Activated CD4-positive, alpha-beta T cell treated with anti-CD3 and anti-CD28 coated beads, Interleukin-2, amount 50 U/mL, for 24 hours (primary cell): ENCODE measurements around the gene DHDH.
"Not testable (repeated sequence)": the region's sequence is repeated elsewhere in the genome, so short reads cannot be mapped to it uniquely, and the experiment has no call there.

ENCODE experiments used
- DNase-seq, 2 donors: peaks; one replicate each; pipeline ENCODE4 v3.0.0-alpha.2; 2020; ENCODE audit warnings: low read depth in 1 of 2, low spot score in 1 of 2

DHDH gene

DNA sequence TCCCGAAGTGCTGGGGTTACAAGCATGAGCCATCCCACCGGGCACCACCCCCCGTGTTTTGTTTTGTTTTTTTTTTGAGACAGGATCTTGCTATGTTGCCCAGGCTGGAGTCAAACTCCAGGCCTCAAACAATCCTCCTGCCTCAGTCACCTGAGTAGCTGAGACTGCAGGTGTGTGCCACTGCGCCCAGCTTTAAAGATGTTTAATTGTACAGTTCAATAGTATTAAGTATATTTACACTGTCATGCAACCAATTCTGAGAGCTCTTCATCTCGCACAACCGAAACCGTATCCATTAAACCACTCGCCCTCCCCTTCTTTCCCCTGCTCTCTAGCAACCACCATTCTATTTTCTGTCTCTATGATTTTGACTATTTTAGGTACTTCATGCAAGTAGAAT, 17.7 kb upstream of the DHDH start:
- DNase-seq: no peak

DNA sequence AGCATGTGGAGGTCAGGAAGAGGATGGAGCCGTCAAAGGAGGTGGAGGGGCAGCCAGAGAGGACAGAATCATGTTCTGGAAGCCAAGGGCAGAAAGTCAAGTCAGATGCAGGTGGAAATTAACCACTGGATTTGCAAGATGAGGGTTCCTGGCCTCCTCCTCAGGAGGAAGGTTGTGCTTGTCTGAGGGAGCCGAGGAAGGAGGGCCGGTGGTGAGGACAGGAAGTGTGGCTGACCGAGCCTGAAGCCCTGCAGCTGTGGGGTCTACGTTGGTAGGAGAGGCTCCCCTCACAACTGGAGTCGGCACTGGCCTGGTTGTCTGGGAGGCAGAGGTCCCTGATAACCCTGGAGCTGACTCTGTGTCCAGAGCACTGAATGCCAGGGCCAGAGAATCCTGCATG, 15.4 kb upstream of the DHDH start:
- no peak for DNase-seq

DNA sequence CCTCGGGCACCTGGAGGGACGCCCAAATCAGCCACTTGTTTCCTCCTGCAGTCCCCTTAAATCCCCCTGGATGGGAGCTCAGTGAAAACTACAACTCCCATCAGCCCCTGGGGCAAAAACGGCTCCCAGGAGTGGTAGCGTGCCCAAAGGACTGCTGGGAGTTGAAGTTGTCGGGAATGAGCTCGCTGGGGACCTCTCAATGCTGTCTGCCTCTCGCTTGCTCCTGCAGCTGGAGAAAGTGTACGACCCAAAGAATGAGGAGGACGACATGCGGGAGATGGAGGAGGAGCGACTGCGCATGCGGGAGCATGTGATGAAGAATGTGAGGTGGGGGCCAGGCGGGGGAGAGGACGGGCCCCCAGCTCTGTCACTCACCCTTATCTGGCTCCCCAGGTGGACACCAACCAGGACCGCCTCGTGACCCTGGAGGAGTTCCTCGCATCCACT, 14.7 kb upstream of the DHDH start:
- DNase-seq: no peak

DNA sequence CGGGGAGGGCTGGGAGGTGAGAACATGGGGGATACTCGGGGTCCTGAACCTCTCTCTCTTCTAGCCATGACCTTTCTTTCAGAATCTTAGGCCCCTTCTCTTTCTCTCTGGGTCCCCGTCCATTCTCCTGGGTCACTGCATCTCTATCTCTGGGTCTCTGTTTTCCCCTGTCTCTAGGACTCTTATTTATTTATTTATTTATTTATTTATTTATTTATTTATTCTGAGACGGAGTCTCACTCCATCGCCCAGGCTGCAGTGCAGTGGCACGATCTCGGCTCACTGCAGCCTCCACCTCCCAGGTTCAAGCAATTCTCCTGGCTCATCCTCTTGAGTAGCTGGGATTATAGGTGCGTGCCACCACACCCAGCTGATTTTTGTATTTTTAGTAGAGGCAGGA, 14.2 kb upstream of the DHDH start:
- not testable (repeated sequence) for DNase-seq

DNA sequence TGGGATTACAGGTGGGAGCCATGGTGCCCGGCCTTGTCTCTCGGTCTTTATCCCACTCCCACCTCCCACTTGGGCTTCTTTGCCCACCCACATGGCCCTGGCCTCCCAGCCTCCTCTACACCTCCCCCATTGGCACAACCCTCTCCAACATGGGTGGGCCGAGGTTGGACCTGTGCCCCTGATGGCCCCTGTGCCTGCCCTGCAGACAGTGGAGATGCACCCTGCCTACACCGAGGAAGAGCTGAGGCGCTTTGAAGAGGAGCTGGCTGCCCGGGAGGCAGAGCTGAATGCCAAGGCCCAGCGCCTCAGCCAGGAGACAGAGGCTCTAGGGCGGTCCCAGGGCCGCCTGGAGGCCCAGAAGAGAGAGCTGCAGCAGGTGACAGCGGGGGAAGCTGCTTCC, 12.6 kb upstream of the DHDH start:
- no peak for DNase-seq

DNA sequence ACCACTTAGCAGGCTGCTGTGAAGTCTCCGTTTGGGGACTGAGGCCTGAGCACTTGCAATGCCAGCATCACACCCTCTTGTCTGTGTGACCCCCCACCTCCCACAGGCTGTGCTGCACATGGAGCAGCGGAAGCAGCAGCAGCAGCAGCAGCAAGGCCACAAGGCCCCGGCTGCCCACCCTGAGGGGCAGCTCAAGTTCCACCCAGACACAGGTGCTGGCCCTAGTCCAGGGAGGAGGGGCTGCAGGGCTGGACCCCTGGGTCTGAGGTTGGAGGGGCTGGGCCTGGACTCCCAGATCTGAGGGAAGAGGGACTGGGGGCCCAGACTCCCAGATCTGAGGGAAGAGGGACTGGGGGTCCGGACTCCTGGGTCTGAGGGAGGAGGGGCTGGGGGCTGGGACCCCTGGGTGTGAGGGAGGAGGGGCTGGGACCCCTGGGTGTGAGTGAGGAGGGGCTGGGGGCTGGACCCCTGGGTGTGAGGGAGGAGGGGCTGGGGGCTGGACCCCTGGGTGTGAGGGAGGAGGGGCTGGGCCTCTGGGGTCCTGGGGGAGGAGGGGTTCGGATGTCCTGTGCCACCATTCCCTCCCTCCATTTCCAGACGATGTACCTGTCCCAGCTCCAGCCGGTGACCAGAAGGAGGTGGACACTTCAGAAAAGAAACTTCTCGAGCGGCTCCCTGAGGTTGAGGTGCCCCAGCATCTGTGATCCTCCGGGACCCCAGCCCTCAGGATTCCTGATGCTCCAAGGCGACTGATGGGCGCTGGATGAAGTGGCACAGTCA, 11.6 kb upstream of the DHDH start:
- no peak for DNase-seq

DNA sequence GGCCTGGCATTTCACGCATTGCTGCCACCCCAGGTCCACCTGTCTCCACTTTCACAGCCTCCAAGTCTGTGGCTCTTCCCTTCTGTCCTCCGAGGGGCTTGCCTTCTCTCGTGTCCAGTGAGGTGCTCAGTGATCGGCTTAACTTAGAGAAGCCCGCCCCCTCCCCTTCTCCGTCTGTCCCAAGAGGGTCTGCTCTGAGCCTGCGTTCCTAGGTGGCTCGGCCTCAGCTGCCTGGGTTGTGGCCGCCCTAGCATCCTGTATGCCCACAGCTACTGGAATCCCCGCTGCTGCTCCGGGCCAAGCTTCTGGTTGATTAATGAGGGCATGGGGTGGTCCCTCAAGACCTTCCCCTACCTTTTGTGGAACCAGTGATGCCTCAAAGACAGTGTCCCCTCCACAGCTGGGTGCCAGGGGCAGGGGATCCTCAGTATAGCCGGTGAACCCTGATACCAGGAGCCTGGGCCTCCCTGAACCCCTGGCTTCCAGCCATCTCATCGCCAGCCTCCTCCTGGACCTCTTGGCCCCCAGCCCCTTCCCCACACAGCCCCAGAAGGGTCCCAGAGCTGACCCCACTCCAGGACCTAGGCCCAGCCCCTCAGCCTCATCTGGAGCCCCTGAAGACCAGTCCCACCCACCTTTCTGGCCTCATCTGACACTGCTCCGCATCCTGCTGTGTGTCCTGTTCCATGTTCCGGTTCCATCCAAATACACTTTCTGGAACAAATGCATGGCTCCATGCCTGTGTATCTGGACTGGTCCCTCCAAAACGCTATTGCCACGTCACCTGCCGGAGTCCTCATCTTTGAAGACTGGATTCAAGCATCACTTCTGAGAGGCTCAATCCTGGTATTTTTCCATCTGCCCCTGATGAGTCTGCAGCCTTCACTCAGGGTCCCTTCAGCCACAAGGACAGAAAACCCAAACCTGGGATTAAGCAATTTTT, 10.7 kb upstream of the DHDH start:
- DNase-seq: no peak

DNA sequence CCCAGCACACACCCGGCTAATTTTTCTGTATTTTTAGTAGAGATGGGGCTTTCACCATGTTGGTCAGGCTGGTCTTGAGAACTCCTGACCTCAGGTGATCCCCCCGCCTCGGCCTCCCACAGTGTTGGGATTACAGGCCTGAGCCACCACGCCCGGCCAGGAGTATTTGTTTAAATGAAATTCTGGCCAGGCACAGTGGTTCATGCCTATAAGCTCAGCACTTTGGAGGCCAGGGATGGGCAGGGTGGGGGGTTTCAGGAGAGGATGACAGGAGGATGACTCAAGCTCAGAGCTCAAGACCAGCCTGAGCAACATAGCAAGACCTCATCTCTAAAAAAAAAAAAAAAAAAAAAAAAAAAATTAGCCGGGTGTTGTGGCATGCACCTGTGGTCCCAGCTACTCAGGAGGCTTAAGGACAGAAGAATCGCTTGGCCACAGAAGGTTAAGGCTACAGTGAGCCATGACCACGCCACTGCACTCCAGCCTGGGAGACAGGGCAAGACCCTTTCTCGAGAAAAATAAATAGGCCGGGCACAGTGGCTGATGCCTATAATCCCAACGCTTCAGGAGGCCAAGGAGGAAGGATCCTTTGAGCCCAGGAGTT, 8.2 kb upstream of the DHDH start:
- DNase-seq: no peak

DNA sequence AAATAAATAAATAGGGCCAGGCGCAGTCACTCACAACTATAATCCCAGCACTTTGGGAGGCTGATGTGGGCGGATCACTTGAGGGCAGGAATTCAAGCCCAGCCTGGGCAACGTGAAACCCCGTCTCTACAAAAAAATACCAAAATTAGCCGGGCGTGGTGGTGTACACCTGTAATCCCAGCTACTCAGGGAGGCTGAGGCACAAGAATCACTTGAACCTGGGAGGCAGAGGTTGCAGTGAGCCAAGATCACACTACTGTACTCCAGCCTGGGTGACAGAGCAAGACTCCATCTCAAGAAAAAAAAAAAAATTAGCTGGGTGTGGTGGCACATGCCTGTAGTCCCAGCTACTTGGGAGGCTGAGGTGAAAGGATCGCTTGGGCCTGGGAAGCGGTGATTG, 7.6 kb upstream of the DHDH start:
- DNase-seq: not testable (repeated sequence)

DNA sequence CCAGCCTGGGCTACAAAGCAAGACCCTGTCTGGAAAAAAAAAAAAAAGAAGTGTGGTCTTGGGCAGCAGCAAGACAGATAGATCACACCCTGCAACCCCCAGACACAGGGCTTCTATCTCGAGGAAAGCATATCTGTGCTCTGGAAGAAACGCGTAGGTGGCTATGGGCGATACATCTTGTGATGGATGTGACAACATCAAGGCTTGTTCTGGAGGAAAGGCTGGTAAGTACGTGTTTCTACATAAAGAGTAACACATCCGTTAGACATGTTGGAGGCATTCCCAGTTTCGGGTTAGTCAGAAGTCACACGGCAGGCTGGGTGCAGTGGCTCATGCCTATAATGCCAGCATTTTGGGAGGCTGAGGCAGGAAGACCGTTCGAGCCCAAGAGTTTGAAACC, 6.6 kb upstream of the DHDH start:
- DNase-seq: peak in 1 of 2 donors; percentile 26

DNA sequence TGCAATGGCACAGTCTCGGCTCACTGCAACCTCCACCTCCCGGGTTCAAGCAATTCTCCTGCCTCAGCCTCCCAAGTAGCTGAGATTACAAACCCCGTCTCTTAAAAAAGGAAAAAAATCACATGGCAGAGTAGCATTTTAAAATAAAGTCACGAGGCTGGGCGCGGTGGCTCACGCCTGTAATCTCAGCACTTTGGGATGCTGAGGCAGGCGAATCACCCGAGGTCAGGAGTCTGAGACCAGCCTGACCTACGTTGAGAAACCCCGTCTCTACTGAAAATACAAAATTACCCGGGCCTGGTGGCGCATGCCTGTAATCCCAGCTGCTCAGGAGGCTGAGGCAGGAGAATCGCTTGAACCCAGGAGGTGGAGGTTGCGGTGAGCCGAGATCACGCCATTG, 5.8 kb upstream of the DHDH start:
- not testable (repeated sequence) for DNase-seq

DNA sequence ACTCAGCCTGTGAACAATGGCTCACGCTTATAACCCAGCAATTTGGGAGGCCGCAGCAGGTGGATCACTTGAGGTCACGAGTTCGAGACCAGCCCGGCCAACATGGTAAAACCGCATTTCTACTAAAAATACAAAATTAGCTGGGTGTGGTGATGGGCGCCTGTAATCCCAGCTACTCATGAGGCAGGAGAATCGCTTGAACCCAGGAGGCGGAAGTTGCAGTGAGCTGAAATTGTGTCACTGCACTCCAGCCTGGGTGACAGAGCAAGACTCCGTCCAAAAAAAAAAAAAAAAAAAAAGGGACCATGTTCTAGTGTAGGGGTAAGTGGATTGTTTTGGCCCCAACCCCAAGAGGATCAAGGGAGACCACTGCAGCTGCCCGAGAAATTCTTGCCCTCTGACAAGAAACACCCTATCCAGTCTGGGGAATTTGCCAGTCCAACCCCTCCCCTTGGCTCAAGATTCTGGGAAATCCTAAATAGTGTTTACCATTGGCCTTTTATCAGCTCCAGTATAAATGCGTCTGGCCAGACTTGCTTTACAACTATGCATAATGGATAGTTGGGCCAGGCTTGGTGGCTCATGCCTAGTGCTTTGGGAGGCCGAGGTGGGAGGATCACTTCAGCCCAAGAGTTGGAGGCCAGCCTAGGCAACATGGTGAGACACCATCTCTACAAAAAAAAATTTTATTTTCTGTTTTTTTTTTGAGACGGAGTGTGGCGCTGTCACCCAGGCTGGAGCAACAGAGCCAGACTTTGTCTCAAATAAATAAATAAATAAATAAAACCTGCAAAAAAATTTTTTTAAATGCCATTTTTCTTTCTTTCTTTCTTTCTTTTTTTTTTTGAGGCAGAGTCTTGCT, 5.1 kb upstream of the DHDH start:
- no peak for DNase-seq

DNA sequence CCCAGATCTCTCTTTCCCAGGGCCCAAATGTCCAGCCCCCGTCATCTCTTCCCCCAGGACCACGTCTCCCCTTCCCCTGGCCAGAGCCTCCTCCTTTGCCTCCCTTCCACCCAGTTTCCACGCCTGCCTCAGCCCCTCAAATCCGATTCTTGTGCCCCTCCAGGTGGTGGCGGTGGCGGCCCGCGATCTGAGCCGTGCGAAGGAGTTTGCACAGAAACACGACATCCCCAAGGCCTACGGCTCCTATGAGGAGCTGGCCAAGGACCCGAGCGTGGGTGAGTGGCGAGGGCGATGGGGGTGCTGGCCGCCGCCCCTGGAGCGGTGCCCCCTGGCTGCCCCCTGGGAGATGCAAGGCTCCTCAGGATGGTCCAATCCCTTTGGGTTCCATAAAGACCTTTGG, 1.3 kb downstream of the DHDH start:
- no peak for DNase-seq

DNA sequence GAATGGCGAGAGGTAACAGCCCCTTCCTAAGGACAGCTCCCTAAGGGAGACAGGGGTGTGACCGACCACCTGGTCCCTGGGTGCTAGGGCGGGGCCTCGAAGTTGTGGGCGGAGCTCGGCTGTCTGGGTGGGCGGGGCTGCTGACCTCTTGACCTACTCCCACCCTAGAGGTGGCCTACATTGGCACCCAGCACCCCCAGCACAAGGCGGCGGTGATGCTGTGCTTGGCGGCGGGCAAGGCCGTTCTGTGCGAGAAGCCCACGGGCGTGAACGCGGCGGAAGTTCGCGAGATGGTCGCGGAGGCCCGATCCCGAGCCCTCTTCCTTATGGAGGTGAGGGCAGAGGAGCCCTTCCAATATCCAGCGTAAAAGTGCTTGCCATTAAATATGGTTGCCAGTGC, 2.4 kb downstream of the DHDH start:
- no peak for DNase-seq

DNA sequence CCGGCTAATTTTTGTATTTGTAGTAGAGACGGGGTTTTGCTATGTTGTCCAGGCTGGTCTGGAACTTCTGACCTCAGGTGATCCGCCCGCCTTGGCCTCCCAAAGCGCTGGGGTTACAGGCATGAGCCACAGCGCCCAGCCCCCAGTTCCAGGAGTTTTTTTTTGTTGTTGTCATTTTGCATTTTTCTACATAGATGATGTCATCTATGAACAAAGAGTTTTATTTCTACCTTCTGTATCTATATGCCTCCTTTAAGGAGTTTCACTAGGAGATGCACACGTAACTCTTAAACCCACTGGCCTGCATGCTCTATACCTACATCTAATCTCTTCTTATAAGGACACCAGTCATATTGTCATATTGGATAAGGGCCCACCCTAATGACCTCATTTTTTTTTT, 4.8 kb downstream of the DHDH start:
- no peak for DNase-seq

DNA sequence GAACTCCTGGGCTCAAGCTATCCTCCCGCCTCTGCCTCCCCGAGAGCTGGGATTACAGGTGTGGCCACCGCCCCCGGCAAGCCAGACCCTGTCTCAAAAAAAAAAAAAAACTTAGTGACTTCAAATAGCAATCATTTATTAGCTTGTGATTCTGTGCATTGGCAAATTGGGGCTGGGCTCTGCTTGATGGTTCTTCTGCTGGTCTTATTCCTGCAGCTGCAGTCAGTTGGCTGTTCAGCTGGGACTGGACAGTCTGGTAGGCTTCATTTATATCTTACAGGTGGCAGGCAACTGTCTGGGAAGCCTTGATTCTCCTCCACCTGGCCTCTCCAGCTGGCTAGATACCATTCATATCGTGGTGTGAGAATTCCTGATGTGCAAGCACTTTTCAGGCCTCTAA, 7.4 kb downstream of the DHDH start:
- DNase-seq: no peak

DNA sequence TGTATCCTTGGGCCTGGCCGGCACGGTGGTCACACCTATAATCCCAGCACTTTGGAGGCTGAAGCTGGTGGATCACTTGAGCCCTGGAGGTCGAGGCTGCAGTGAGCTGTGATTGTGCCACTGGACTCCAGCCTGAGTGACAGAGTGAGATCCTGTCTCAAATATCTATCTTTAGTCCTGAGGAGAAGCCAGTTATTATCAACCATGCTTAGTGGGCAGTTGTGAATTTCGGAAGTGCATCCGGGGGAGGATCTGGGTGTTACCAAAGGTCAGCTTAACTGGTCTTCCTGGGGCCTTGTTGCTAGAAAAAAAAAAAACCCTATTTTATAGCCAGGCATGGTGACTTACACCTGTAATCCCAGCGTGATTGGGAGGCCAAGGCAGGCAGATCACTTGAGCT, 9.6 kb downstream of the DHDH start:
- DNase-seq: no peak

DNA sequence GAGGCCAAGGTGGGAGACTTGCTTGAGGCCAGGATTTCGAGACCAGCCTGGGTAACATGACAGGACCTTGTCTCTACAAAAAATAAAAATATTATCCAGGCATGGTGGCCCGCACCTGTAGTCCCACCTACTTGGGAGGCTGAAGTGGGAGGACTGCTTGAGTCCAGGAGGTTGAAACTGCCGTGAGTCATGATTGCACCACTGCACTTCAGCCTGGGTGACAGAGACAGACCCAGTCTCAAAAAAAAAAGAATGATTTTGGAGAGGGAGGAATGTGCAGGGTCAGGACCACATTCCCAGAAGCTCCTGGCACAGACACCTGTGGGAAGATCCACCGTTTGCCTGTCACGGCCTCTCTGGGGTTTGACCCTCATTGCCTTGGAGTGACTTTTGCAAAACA, 11.9 kb downstream of the DHDH start:
- no peak for DNase-seq

DNA sequence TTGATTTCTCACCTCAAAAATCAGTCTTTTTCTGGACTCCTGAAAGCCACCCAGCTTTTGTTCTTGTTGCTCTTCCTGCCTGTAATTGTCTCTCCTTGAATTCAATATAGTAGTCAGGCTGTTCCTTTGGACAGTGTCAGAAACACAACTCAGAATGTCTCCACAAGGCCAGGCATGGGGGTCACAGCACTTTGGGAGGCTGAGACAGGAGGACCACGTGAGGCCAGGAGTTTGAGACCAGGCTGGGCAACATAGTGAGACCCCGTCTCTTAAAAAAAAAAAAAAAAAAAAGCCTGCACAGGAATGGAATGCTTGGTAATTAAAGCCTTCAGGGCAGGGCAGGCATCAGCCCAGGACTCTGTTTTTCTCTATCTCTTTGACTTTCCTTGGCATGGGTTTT, 12.3 kb downstream of the DHDH start:
- no peak for DNase-seq

DNA sequence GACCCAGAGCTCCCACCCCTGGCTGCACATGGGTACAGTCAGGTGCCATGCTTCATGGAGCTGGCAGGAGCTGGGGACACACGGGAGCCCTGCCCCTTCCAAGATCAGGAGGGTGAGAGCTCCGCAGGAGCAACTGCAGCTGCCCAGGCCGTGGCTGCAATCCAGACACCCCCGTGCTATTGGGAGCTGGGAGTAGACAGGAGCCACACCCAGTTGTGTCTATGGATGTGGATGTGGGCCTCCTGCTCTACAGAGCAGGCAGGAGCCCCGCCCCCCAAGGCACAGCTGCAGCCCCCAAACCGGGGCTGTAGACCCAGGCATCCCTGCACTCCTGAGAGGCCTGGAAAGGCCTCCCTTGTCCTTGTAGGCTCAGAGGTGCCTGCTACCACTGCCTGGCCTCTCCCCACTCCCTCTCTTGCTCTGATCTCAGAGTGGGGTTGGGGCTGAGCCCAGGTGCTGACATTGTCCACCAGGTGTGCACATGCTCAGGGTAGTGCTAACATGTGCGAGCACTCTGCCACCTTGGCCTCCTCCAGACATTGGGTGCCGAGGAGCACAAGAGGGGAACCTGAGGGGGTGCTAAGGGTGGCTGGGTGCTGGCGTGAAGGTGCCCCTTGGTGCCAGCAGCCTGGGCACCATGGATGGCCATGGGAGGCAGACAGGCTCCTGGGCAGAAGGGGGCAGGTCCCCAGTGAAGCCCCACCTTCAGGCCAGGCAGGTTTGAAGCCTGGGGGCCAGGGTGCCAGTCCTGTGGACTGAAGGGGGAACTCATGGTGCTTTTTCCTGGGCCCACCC, 13.2 kb downstream of the DHDH start:
- no peak for DNase-seq
